ENCODE measurements around the gene PHRF1.
A peak's percentile ranks its signal among the peaks of the same experiment; 100 is the strongest.

Gene PHRF1, protein sequence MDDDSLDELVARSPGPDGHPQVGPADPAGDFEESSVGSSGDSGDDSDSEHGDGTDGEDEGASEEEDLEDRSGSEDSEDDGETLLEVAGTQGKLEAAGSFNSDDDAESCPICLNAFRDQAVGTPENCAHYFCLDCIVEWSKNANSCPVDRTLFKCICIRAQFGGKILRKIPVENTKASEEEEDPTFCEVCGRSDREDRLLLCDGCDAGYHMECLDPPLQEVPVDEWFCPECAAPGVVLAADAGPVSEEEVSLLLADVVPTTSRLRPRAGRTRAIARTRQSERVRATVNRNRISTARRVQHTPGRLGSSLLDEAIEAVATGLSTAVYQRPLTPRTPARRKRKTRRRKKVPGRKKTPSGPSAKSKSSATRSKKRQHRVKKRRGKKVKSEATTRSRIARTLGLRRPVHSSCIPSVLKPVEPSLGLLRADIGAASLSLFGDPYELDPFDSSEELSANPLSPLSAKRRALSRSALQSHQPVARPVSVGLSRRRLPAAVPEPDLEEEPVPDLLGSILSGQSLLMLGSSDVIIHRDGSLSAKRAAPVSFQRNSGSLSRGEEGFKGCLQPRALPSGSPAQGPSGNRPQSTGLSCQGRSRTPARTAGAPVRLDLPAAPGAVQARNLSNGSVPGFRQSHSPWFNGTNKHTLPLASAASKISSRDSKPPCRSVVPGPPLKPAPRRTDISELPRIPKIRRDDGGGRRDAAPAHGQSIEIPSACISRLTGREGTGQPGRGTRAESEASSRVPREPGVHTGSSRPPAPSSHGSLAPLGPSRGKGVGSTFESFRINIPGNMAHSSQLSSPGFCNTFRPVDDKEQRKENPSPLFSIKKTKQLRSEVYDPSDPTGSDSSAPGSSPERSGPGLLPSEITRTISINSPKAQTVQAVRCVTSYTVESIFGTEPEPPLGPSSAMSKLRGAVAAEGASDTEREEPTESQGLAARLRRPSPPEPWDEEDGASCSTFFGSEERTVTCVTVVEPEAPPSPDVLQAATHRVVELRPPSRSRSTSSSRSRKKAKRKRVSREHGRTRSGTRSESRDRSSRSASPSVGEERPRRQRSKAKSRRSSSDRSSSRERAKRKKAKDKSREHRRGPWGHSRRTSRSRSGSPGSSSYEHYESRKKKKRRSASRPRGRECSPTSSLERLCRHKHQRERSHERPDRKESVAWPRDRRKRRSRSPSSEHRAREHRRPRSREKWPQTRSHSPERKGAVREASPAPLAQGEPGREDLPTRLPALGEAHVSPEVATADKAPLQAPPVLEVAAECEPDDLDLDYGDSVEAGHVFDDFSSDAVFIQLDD (N-terminal part only)

DNA sequence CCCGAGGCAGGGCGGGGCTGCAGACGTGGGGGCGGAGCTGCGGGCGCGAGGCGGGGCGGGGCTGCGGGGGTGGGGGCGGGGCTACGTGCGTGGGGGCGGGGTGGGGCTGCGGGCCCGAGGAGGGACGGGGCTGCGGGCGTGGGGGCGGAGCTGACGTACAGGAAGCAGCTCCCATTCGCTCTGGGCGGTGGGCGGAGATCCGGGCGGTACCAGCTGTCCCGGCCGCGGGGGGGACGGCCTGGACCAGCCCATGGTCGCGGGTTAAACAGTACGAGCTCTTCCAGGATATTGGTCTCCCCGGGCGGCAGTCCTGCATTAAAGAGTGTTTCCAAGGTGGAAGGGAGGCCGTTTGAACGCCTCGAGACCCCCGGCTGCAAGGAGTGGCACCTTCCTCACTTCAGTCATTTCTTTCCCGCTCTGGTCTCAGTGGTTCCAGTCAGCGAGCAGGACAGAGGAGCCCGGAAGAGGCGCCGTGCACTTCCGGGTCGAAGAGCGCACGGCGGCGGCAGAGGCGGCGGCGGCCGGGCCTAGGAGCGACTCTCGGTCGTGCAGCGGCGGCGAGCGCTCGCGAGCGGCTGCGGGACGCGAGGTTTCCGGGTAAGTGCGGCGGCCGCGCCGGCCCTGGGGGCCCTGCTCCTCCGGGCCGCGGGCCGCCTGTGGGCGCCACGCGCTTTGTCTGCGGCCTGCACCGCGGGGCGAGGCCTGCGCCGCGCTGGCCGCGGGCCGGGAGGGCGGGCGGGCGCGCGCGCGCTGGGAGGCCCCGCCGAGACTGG lies at the start of gene PHRF1:
Gene PHRF1, plus strand, starts transcription at position 475 of the 773 bp plus-strand sequence. CDS start 5,043 bp downstream, outside the sequence.
- DNase-seq (ENCODE audit: low read depth): peak; percentile 92

DNA sequence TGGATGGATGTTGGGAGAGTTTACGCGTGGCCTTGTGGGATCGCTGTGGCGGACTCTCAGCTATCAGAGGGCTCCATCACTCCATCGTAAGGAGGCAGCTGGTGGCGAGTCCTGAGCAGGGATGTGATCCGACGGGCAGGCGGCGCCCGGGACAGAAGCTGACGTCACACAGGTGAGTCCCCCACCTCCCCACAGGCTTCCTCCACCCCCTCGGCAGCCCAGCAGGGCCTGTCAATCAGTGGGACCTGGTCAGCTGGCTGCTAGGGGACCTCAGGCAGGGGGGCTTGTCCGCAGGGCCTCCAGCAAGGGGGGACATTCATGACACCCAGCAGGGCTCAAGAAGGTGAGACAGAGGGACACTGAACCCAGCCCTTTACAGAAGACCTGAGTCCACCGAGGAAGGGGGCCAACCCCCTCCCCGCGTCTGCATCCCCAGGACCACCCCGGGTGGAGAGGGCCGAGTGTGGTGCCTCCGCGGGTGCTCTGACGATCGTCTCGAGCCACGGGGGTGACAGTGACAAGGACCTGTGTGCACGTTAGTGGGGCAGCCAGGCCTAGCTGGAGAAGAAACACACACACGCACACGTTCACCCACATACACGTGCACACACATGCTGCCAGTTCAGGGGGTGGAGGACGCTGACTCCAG lies 48.0 kb upstream of the PHRF1 start:
- DNase-seq (ENCODE audit: low read depth): no peak

DNA sequence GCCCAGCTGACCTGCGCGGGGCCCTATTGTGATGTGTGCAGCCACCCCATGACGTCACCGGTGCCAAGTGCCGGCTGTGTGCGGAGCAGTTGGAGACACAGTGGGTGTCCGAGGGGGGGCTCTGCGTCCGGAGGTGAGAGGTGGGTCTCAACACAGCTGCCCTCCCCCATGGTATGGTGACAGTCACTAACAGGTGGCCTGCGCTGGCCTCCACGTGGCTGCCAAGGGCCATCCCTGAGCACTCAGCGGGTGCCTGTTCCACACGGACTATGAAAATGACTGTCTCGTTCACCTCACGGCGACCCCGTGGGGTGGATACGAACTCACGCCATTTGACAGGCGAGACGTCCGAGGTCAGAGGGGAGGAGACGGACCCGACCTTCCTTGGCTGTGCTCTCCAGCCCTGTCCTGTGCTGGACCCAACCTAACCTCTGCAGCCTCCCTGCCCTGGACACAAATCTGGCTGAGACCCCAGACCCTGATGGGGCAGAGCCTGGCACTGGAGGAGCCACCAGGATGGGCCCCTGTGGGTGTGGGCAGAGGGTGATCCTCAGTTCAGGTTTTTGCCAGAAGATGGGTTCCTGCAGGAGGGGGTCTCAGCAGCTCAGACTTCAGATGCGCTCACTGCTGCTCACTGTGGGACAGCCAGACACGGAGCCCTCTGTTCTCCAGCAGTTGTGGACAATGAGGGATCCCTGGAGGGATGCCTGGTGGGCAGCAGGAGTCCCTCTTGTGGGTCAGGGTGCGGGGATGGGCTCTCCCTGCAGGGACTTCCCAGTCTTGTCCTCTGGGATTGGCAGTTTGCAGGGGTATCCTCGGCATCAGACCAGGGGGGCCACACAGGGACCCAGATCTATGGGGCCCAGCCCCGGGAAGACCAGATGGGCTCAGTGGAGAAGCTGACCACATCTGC lies 47.2 kb upstream of the PHRF1 start:
- DNase-seq (ENCODE audit: low read depth): no peak

DNA sequence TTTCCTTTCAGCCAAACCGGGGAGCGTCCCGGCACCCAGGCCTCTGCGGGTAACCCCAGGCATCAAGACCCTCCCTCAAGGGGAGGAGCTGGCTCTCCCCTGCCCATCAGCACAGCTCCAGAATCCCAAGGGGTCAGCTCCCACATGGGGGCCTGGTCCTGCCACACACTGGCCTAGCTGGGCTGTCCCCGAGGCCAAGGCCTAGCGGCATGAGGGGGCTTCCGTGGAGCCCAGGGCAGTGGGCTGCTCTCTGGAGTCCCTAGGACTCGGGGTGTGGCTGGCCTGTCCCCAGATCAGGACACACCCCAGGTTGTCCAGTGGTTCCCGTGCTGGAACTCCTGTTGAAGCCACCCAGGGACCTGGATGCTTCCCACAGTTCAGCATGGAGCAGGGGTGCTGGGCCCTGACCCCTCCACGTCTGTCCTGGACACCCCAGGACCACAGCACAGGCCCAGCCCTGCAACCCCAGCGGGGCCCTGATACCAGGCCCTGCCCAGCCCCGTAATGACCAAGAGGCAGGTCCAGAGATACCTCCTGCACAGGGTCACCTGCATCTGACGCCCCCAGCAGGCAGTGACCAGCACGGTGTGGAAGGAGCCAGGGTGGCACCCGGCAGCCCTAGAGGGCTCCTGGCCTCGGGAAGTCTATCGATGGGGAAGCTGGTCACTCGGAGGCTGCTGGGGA lies 46.4 kb upstream of the PHRF1 start:
- no peak for DNase-seq (ENCODE audit: low read depth)

DNA sequence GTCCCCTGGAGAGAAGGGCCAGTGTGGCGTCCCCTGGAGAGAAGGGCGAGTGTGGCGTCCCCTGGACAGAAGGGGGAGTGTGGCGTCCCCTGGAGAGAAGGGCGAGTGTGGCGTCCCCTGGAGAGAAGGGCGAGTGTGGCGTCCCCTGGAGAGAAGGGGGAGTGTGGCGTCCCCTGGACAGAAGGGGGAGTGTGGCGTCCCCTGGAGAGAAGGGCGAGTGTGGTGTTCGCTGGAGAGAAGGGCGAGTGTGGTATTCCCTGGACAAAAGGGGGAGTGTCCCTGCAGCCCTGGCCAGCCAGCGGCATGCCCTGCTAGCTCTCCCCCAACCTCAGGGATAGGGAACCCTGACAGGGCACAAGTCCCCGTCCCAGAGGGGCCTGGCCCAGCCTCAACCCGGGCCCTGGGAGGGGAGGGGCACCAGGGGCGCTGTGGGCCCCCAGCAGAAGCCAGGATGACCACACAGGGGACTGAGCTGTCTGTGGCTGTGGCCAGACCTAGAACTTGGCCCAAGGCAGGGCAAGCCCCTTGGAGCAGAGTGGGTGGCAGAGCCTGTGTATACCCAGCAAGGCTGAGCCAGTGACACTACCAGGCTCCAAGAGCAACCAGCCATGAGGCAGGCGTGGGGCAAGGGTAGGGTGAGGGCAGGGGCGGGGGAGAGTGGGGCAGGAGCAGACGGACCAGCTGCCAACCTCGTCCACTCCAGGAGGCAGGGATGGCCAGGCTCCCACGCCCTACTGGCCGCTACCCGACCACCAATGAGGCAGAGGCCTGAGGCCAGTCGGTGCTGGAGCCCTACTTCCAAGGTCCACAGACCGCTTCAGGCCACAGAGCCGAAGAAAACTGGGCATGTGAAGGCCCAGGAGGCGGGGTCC lies 45.1 kb upstream of the PHRF1 start:
- no peak for DNase-seq (ENCODE audit: low read depth)

DNA sequence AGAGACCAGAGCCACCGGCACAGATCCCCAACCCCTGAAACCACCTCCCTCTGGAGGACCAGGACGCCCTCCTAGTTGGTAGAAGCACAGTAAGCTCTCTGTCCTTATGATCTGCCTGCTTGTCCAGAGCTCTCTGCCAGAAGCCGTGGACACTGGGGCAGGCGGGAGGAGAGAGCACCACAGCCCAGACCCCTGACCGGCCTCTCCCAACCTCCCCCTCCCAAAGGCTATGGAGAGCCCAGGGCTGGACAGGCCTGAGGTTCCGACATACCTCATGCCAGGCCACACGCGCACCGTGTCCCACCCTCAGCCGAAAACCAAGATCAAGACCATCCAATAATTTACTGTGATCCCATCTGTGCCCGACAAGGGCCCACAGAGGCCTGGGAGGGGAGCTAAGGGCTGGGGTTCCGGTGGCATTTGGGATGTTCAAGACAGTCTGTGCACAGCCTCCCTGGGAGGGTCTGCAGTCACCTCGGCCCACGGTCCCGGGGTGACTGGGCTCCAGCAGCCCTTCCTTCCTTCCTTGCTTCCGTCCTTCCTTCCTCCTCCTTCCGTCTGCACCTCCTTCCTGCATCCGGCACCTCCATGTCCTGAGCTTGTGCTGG lies 44.2 kb upstream of the PHRF1 start:
- DNase-seq (ENCODE audit: low read depth): no peak

DNA sequence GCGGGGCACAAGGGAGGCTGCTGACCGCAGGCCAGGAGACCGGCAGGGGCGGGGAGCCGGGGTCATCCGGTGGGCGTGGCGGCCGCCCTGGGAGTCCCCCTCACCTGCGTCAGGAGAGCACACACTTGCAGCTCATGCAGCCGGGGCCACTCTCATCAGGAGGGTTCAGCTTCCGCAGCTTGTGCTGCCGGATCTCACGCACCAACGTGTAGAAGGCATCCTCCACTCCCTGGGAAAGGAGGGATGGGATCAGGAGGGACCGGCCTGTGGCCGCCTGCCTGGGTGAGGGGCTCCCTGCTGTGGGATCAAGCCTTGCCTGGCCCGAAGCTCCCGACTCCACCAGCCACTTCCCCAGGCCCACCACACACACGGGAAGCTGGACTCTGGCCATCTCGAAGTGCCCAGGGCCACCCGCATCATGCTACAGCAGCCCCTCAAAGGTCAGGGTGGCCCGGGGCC lies 43.7 kb upstream of the PHRF1 start:
- no peak for DNase-seq (ENCODE audit: low read depth)

DNA sequence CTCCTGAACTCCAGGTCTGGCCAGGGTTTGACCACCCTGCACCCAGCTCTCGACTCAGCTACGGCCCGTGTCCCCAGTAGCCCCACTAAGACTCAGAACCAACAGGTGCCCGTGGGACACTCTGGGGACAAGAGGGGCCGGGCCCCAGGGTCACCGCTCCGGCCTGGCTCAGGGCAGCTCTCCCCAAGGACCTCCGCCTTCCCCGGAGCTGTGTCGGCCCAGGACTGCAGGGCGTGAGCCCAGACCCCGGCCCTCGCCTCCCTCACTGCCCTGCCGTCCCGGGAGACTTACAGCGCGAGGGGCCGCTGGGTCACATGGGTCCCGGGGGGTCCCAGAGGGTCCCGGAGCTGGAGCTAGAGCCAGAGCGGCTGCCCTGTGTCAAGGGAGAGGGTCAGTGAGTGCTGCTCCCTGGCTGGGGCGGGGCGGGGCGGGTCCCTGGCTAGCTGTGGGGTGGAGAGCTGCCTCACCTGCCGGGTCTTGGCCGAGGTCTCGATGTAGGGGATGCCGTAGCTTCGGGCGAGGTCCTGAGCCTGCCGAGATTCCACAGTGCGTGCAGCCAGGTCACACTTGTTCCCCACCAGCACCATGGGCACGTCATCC lies 43.2 kb upstream of the PHRF1 start:
- no peak for DNase-seq (ENCODE audit: low read depth)

DNA sequence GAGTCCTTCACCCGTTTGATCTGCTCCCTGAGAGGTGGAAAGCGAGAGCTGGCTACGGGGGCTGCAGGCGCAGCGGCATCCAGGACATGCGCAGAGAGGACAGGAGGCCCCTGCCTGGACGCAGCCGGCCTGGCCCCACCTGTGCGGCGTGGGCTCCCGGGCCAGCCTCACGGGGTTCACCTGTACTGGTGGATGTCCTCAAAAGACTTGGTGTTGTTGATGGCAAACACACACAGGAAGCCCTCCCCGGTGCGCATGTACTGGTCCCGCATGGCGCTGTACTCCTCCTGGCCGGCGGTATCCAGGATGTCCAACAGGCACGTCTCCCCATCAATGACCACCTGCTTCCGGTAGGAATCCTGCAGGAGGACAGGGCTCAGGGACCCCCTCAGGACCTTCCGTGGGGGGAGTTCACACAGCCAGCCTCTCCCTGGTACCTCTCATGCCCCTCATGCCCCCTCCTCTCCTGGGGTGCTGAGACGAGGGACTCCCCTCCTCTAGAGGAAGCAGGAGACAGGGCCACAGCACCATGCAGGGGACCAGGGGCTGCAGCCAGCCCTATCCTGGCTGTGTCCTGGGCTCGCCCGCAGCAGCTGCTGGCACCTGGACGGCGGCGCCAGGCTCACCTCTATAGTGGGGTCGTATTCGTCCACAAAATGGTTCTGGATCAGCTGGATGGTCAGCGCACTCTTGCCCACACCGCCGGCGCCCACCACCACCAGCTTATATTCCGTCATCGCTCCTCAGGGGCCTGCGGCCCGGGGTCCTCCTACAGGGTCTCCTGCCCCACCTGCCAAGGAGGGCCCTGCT lies 42.5 kb upstream of the PHRF1 start:
- no peak for DNase-seq (ENCODE audit: low read depth)

DNA sequence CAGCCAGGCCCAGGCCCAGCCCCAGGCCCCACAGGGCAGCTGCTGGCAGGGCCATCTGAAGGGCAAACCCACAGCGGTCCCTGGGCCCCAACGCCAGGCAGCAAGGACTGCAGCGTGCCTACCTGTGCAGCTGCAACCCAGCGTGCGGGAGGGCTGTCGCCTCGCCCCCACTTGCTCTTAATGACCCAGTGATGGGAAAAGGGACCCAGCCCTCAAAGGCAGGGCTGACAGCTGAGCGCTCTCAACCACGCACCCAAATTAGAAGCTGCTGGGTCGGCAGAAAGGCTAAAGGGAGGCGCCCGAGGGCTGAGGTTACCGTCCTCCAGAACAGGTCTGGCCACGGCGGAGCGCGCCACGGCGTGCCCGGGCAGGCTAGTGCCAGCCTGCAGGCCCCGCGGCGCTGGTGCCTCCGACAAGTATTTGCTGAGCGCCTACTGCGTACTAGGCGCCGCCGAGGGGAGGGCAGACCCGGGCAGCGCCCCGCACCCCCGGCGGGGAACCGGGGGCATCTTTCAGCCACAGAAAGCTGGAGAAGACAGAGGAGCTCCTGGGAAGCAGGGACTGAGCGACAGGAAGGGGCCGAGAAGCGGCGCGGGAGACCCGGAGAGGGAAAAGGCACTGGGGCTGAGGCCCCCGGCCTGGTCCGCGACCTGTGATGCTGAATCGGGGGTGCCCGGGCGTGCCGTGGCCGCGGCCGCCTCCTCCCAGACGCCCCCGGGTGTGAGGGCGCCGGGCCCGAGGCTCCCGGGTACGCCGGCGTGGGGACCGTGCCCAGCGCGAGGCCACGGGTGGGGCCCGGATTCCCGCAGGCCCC lies 41.7 kb upstream of the PHRF1 start:
- DNase-seq (ENCODE audit: low read depth): no peak

DNA sequence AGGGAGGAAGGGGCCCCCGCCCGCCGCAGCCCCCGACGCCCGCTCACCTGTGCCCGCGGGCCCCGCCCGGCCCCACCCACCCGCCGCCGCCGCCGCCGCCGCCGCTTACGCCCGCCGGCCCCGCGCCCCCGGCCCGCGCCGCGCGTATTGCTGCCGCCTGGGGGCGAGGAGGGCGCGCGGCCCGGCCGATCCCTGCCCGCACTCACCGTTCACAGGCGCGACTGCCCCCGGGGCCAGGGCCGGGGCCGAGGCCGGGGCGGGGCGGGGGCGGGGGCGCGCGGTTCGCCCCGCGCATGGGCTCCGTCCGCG lies 41.1 kb upstream of the PHRF1 start:
- DNase-seq (ENCODE audit: low read depth): no peak

DNA sequence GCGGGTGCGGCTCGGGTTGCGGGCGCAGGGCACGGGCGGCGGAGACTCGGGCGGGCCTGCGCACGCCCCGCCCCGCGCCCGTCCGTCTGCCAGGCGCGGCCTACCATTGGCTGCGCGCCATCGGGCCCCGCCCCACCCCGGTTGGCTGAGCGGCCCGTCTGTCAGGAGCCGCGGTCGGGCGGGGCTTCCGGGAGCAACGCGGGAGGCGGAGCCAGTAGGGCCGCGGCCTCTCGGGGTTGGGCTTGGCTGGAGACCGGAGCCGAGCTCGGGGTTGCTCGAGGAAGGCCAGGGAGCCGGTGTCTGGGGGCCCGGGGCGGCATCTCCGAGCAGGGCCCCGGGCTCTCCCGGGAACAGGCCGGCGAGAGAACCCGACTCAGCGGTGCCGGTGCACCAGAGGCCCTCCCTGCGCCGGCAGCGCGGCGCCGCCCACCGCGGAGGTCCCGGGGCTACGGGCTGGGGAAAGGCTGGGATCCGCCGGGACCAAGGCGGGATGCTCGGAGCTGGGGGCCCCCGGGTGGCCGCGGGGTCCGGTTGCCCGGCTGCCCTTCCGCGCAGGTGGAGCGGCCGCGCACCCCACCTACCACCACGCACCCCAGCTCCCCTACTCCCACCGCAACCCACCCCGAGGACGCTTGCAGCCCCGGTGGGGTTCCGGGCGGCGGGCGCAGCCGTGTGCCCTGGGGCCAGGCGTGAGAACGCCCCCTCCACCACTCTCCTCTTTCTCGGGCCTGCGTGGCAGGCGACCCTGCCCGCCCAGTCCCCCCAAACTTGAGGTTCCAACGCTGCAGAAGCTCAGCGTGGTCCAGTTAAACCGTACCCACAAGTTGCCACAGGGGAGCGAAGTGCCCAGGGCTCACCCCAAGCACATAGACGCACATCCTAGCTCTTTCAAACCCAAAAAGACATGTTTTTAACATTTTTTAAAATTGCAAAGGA lies 40.5 kb upstream of the PHRF1 start, which contains the start of gene HRAS:
Gene HRAS, minus strand, starts transcription at position 58 of the 936 bp plus-strand sequence.
- peak; percentile 96 for DNase-seq (ENCODE audit: low read depth)

DNA sequence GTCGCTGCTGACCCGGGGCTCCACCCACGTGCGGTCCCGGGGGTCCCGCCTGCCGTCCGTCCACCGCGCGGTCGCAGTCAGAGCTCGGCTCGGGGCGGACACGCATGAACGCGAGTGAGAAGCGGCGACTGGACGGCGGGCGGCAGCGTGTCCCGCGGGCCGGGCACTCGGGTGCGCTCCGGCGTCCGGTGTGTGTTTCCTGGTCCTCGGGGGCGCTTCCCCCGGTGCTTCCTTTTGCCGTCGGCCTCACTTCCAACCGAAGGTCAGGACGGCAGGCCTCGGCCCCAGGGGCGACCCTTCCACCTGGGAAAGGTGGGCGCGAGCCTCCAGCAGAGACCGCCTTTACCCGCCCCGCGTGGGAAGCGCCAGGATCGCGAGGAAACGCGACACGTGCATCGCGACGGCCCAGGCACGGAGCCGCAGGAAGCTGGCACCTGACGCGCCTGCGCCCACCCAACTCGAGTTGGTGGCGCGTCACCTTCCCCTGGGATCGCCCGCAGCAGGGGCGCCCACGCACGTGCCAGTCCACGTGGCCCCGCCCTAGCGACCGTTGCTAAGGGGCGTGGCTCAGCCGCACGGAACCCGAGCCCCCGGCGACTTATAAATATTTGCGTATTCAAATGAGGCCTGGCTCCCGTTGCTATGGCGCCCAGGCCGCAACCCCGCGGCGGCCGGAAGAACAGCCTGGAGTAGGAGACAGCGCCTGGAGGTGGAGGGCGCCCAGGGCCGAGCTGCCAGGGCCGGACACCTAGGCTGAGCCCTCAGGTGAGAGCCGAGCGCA lies 39.2 kb upstream of the PHRF1 start, which contains the start of gene LRRC56:
Gene LRRC56, plus strand, starts transcription at position 687 of the 781 bp plus-strand sequence. CDS start 3,158 bp downstream, outside the sequence.
- DNase-seq (ENCODE audit: low read depth): peak; percentile 85

All from activated T-helper 1 cell treated with Interleukin-2 at 50 U/mL for 16 hours (primary cell).